Testis (tissue), 3 donors: ENCODE results near the gene CTBP2. TPM values are rescaled to one million over a fixed set of nuclear protein-coding genes. Genes with fewer than 3 reads are reported as not detected.

Experiments used
- DNase-seq: peaks from one replicate; pipeline ENCODE4 v3.0.0-alpha.2; 2019
- H3K27ac ChIP-seq, 2 donors: fragments of 200-600 bp; sonication (generic); one replicate each; pipeline ENCODE4 v1.5.1; 2019
- H3K27me3 ChIP-seq: fragments of 200-600 bp; sonication (generic); one replicate; pipeline ENCODE4 v1.5.1; 2019
- H3K36me3 ChIP-seq: fragments of 200-600 bp; sonication (generic); one replicate; pipeline ENCODE4 v1.5.1; 2017; ENCODE audit warnings: low read depth; ENCODE audit errors: missing control alignments
- H3K4me1 ChIP-seq: fragments of 200-600 bp; sonication (generic); one replicate; pipeline ENCODE4 v1.5.1; 2019
- H3K4me3 ChIP-seq, 2 donors: fragments of 200-600 bp; sonication (generic); one replicate each; pipeline ENCODE4 v1.5.1; 2017 to 2019
- H3K9me3 ChIP-seq: fragments of 200-600 bp; sonication (generic); one replicate; pipeline ENCODE4 v1.5.1; 2017
- CTCF ChIP-seq, 3 experiments: fragments of 450-650 bp in 2 of 3; fragments of 200-600 bp in 1 of 3; sonication (generic) in 1 of 3; IDR thresholded peaks; one replicate each; pipeline ENCODE4 v1.5.1; 2016 to 2019; ENCODE audit warnings: antibody characterized with exemption in 3 of 3, mild to moderate bottlenecking in 2 of 3, moderate library complexity in 1 of 3
- POLR2A ChIP-seq: fragments of 450-650 bp; IDR thresholded peaks from one replicate; pipeline ENCODE4 v1.6.1; 2017; ENCODE audit warnings: antibody characterized with exemption, mild to moderate bottlenecking, moderate library complexity
- WGBS, 2 donors: methylation state at CpG; one replicate each; pipeline ENCODE4 v1.1.5; 2018; 5-methylcytosine and 5-hydroxymethylcytosine counted together
- intact Hi-C: fragments of 100-400 bp; cut with DNase I; formaldehyde crosslinking; loops from one replicate; pipeline ENCODE4 v1.15.1; 2023; ENCODE audit warnings: low total_unique reads
- polyA plus RNA-seq: library from polyadenylated mRNA; stranded (reverse); fragments of 350-450 nt; fragmentation: Illumina TruSeq; extraction: RNeasy Lipid Tissue Mini Kit (QIAGEN cat#74804); gene quantifications from one replicate; pipeline ENCODE4 v1.2.3, GENCODE V29; 2014; ENCODE audit warnings: low read depth, low replicate concordance; ENCODE audit not compliant: insufficient read depth
- total RNA-seq, 2 donors: library from RNA; depleted of rRNA; stranded (reverse); fragments of >200 nt; gene quantifications; one replicate each; pipeline ENCODE4 v1.2.3, GENCODE V29; 2016

The CTBP2 gene
- total and polyA plus RNA-seq, 3 donors from 2014 or later: 44.7 to 79.5 (median 52.4) TPM

- no peaks in the 10 kb centered on the region for H3K9me3 ChIP-seq
- no peak overlapping the region for H3K4me3 ChIP-seq
- no peak for DNase-seq
- H3K36me3 ChIP-seq: no peaks in the 10 kb centered on the region
- H3K4me1 ChIP-seq: peaks cover 24% of the 10 kb centered on the region
- WGBS, 2 donors: 83 to 85% methylated on average over 19 to 21 of the region's 21 CpGs
- intact Hi-C loops: no loop called here
- TF ChIP-seq POLR2A (no peak), CTCF (IDR thresholded peaks at IDR 0.05) (no peak)
- H3K27me3 ChIP-seq: no peaks in the 10 kb centered on the region
- peak overlapping the region; percentile 14 to 78 for H3K27ac ChIP-seq
Observed at GRCh38 chr10:125093974-125094705, 66.2 kb downstream of the CTBP2 start.

- intact Hi-C loops: no loop called here
- TF ChIP-seq POLR2A (no peak), CTCF (IDR thresholded peaks at IDR 0.05) (no peak)
- Histone ChIP-seq H3K27ac (peak overlapping the region; percentile 14 to 78), H3K4me1 (peaks cover 24% of the 10 kb centered on the region), H3K4me3 (no peak overlapping the region), H3K36me3 (no peaks in the 10 kb centered on the region), H3K27me3 (no peaks in the 10 kb centered on the region), H3K9me3 (no peaks in the 10 kb centered on the region)
- 47 to 57% methylated on average over 17 of the region's 17 CpGs for WGBS, 2 donors
- DNase-seq: no peak
Observed at GRCh38 chr10:125093199-125093973, 67.0 kb downstream of the CTBP2 start.

GRCh38 chr10:125092564-125093031 is 67.8 kb downstream of the CTBP2 start:
- TF ChIP-seq POLR2A: no peak
- no peak for TF ChIP-seq CTCF (IDR thresholded peaks at IDR 0.05)
- H3K4me1 ChIP-seq: peaks cover 24% of the 10 kb centered on the region
- no peak for DNase-seq

GRCh38 chr10:125091891-125092290 is 68.5 kb downstream of the CTBP2 start:
- no peak for DNase-seq
- TF ChIP-seq CTCF (IDR thresholded peaks at IDR 0.05): no peak
- TF ChIP-seq POLR2A: no peak
- Histone ChIP-seq H3K4me1 (peaks cover 24% of the 10 kb centered on the region), H3K27ac (no peak overlapping the region), H3K4me3 (no peak overlapping the region), H3K27me3 (no peaks in the 10 kb centered on the region), H3K36me3 (no peaks in the 10 kb centered on the region), H3K9me3 (no peaks in the 10 kb centered on the region)
- intact Hi-C loops: no loop called here

More at GRCh38 chr10:125092564-125093031, 67.8 kb downstream of the CTBP2 start:
- H3K27me3 ChIP-seq: no peaks in the 10 kb centered on the region
- no peak overlapping the region for H3K4me3 ChIP-seq
- no peaks in the 10 kb centered on the region for H3K36me3 ChIP-seq
- peak overlapping the region; percentile 14 to 78 for H3K27ac ChIP-seq
- 92 to 93% methylated on average over 16 to 17 of the region's 17 CpGs for WGBS, 2 donors
- intact Hi-C loops: no loop called here
- H3K9me3 ChIP-seq: no peaks in the 10 kb centered on the region
